Measurements from ENCODE around the gene C19orf44.

- TF ChIP-seq CTCF (conservative IDR thresholded peaks at IDR 0.05; ENCODE audit: low read depth, low read length) (no peak), EZH2 (IDR thresholded peaks at IDR 0.05; ENCODE audit: low read length, unreplicated experiment) (no peak), EZH2phosphoT487 (IDR thresholded peaks at IDR 0.05; ENCODE audit: borderline replicate concordance, low read length) (no peak)
Measured at GRCh38 chr19:16463341-16463990, 32.7 kb upstream of the C19orf44 start.

Data from PC-3 (cell line).